HCT116 (cell line): Measurements from ENCODE around the gene CARD10. TPM values are rescaled to one million over a fixed set of nuclear protein-coding genes. Genes with fewer than 3 reads are reported as not detected.

ENCODE experiments used
- ATAC-seq: fragments of 200-7000 bp; cut with Tn5 transposase; 2 replicates; pipeline ENCODE4 v1.9.1; 2020; ENCODE audit warnings: mild to moderate bottlenecking, moderate library complexity
- BruUV-seq: library from RNA; stranded (reverse); fragments of 400-500 nt; replicated peaks from 2 replicates; lab custom pipeline; 2021; lab: Mats Ljungman, UMichigan
- CTCF ChIA-PET: fragments of 300-600 bp; sonication (Branson Sonifier 250); formaldehyde crosslinking; loops from one replicate; lab custom pipeline; 2021; ENCODE audit warnings: antibody characterized with exemption; lab: Charles Lee
- POLR2A ChIA-PET: fragments of 300-600, 350-600 bp; sonication (Branson Sonifier 250); formaldehyde crosslinking; loops from one replicate; lab custom pipeline; 2021; ENCODE audit warnings: antibody characterized with exemption; lab: Charles Lee
- RAD21 ChIA-PET, 2 experiments: fragments of 300-600 bp; sonication (Branson Sonifier 250); formaldehyde crosslinking; loops; one replicate each; lab custom pipeline; 2023; ENCODE audit warnings: low total read pairs in 2 of 2; ENCODE audit not compliant: uncharacterized antibody in 2 of 2, unreplicated experiment in 2 of 2, low non-redundant PET in 1 of 2; lab: Charles Lee
- DNase-seq: peaks from one replicate; pipeline ENCODE4 v3.0.0-alpha.2; 2010; ENCODE audit warnings: low read depth, low spot score
- H2AFZ ChIP-seq: fragments of 200-600 bp; shearing (Covaris generic), sonication (generic); 2 replicates; pipeline ENCODE4 v1.6.1; 2017; ENCODE audit warnings: low read depth, mixed run types, mixed read lengths, antibody characterized with exemption, low read length; ENCODE audit not compliant: poor library complexity, severe bottlenecking
- H3K27ac ChIP-seq: 2 replicates; pipeline ENCODE4 v1.5.1; 2012; ENCODE audit warnings: low read depth, low read length
- H3K27me3 ChIP-seq: fragments of 200-600 bp; sonication (generic); 2 replicates; pipeline ENCODE4 v1.6.1; 2016; ENCODE audit warnings: mixed run types, low read length, mixed read lengths; ENCODE audit not compliant: insufficient read depth
- H3K36me3 ChIP-seq, 2 experiments: fragments of 200-500 bp in 1 of 2; fragments of 200-600 bp in 1 of 2; sonication (Bioruptor generic) in 1 of 2; sonication (generic) in 1 of 2; 2 replicates each; pipeline versions ENCODE4 v1.5.1 to v1.6.1; 2014 to 2016; ENCODE audit warnings: low read length in 2 of 2, inconsistent platforms in 1 of 2, mixed read lengths in 1 of 2, mixed run types in 1 of 2; ENCODE audit not compliant: insufficient read depth in 2 of 2, control insufficient read depth in 1 of 2
- H3K4me1 ChIP-seq, 2 experiments: fragments of 200-600 bp in 1 of 2; sonication (generic) in 1 of 2; 2 replicates each; pipeline versions ENCODE4 v1.5.1 to v1.6.1; 2012 to 2017; ENCODE audit warnings: low read length in 2 of 2, inconsistent platforms in 1 of 2, mild to moderate bottlenecking in 1 of 2, mixed read lengths in 1 of 2, mixed run types in 1 of 2, moderate library complexity in 1 of 2; ENCODE audit not compliant: insufficient read depth in 2 of 2, control insufficient read depth in 1 of 2
- H3K4me2 ChIP-seq: fragments of 200-600 bp; sonication (generic); 2 replicates; pipeline ENCODE4 v1.6.1; 2017; ENCODE audit warnings: mixed run types, low read length, mixed read lengths
- H3K4me3 ChIP-seq, 2 experiments: fragments of 200-600 bp in 1 of 2; sonication (generic) in 1 of 2; replicated peaks in 1 of 2; 2 replicates each; pipeline ENCODE4 v1.5.1; 2011 to 2016; ENCODE audit warnings: low read length in 2 of 2, control low read depth in 1 of 2, low read depth in 1 of 2, mild to moderate bottlenecking in 1 of 2, mixed read lengths in 1 of 2, mixed run types in 1 of 2
- H3K79me2 ChIP-seq: fragments of 200-600 bp; sonication (generic); 2 replicates; pipeline ENCODE4 v1.6.1; 2017; ENCODE audit warnings: mild to moderate bottlenecking, mixed run types, low read length, moderate library complexity, mixed read lengths; ENCODE audit not compliant: insufficient read depth
- H3K9ac ChIP-seq: fragments of 200-600 bp; sonication (generic); 2 replicates; pipeline ENCODE4 v1.6.1; 2016; ENCODE audit warnings: low read length, mixed read lengths
- H3K9me2 ChIP-seq: fragments of 200-600 bp; sonication (generic), shearing (Covaris generic); 2 replicates; pipeline ENCODE4 v1.6.1; 2017; ENCODE audit warnings: mixed run types, mild to moderate bottlenecking, moderate library complexity; ENCODE audit not compliant: insufficient read depth
- H3K9me3 ChIP-seq, 2 experiments: fragments of 200-500 bp in 1 of 2; fragments of 200-600 bp in 1 of 2; sonication (Bioruptor generic) in 1 of 2; sonication (generic) in 1 of 2; 2 replicates each; pipeline ENCODE4 v1.6.1; 2014 to 2017; ENCODE audit warnings: low read length in 2 of 2, mixed read lengths in 2 of 2, inconsistent platforms in 1 of 2, low read depth in 1 of 2, mild to moderate bottlenecking in 1 of 2, mixed run types in 1 of 2, moderate library complexity in 1 of 2; ENCODE audit not compliant: control insufficient read depth in 1 of 2, insufficient read depth in 1 of 2
- H4K20me1 ChIP-seq: fragments of 200-600 bp; sonication (generic), shearing (Covaris generic); 2 replicates; pipeline ENCODE4 v1.6.1; 2017; ENCODE audit warnings: mixed run types, mild to moderate bottlenecking, moderate library complexity; ENCODE audit not compliant: insufficient read depth
- ATF3 ChIP-seq: IDR thresholded peaks from 2 replicates; pipeline ENCODE4 v1.6.1; 2012
- CEBPB ChIP-seq: IDR thresholded peaks from 2 replicates; pipeline ENCODE4 v1.6.1; 2012; ENCODE audit warnings: low read depth
- CTCF ChIP-seq, 3 experiments: fragments of 200-600 bp in 1 of 3; sonication (generic) in 1 of 3; IDR thresholded peaks in 2 of 3; conservative IDR thresholded peaks in 1 of 3; 2 replicates each; pipeline ENCODE4 v1.5.1; 2012 to 2017; ENCODE audit warnings: low read depth in 2 of 3, low read length in 2 of 3, antibody characterized with exemption in 1 of 3, borderline replicate concordance in 1 of 3, control low read depth in 1 of 3, mild to moderate bottlenecking in 1 of 3, mixed read lengths in 1 of 3, mixed run types in 1 of 3, moderate library complexity in 1 of 3; ENCODE audit not compliant: insufficient read depth in 1 of 3
- POLR2A ChIP-seq: IDR thresholded peaks from 2 replicates; pipeline ENCODE4 v1.7.0; 2011; ENCODE audit warnings: borderline replicate concordance; ENCODE audit not compliant: insufficient read depth, insufficient read length; ENCODE audit errors: extremely low read depth
- RAD21 ChIP-seq: IDR thresholded peaks from 2 replicates; pipeline ENCODE4 v1.6.1; 2012; ENCODE audit warnings: low read depth, mild to moderate bottlenecking
- SIN3A ChIP-seq: IDR thresholded peaks from 2 replicates; pipeline ENCODE4 v1.6.1; 2012; ENCODE audit warnings: low read depth
- SP1 ChIP-seq: IDR thresholded peaks from 2 replicates; pipeline ENCODE4 v1.6.1; 2012; ENCODE audit warnings: low read depth
- SRF ChIP-seq: IDR thresholded peaks from 2 replicates; pipeline ENCODE4 v1.6.1; 2012; ENCODE audit warnings: low read depth
- TCF7L2 ChIP-seq: IDR thresholded peaks from 2 replicates; pipeline ENCODE4 v1.7.0; 2011; ENCODE audit warnings: borderline replicate concordance, inconsistent platforms; ENCODE audit not compliant: insufficient read depth, insufficient read length; ENCODE audit errors: extremely low read depth
- ZFX ChIP-seq: fragments of 450-650 bp; IDR thresholded peaks from 2 replicates; pipeline ENCODE4 v1.6.1; 2017
- intact Hi-C: fragments of 100-400 bp; cut with micrococcal nuclease; formaldehyde crosslinking; loops from 2 replicates; pipeline ENCODE4 v1.10.0; 2022
- total RNA-seq: library from RNA; stranded (reverse); gene quantifications from one replicate; pipeline ENCODE4 v1.2.1, GENCODE V29; 2021; ENCODE audit not compliant: unreplicated experiment

The CARD10 gene
- total RNA-seq, 1 experiment from 2014 or later = 32.0 TPM

GRCh38 chr22:37442135-37442534 is 77.1 kb downstream of the CARD10 start (continued):
- TF ChIP-seq CTCF (IDR thresholded peaks at IDR 0.05 in 2 of 3, conservative IDR thresholded peaks at IDR 0.05 in 1 of 3; ENCODE audit: borderline replicate concordance in 1 of 3, insufficient read depth in 1 of 3, low read depth in 2 of 3, low read length in 2 of 3) = no peak
- no peak for TF ChIP-seq RAD21
- no peak for TF ChIP-seq SIN3A
- no peak for TF ChIP-seq ATF3
- no peak for TF ChIP-seq CEBPB
- TF ChIP-seq SP1 = no peak
- no peak for TF ChIP-seq POLR2A

GRCh38 chr22:37440875-37441274 is 78.3 kb downstream of the CARD10 start:
- Histone ChIP-seq H3K4me2 (no peak overlapping the region), H3K4me1 (peaks cover 18 to 35% of the 10 kb centered on the region in 2 experiments), H3K36me3 (no peaks in the 10 kb centered on the region), H3K9ac (no peak overlapping the region), H3K79me2 (no peaks in the 10 kb centered on the region), H3K9me2 (no peaks in the 10 kb centered on the region), H4K20me1 (no peaks in the 10 kb centered on the region), H3K4me3 (no peak overlapping the region), H3K27ac (no peak overlapping the region), H3K27me3 (no peaks in the 10 kb centered on the region), H3K9me3 (peaks cover 0 to 14% of the 10 kb centered on the region in 2 experiments; a peak in 1 of 4 replicates), H2AFZ (no peak overlapping the region)
- no peak for ATAC-seq
- intact Hi-C loops = no loop called here
- BruUV-seq = no TSS peak
- RAD21 ChIA-PET = no interaction called here
- DNase-seq = no peak
- CTCF ChIA-PET = interaction anchor here (2.8 kb wide), 1 partner anchor 12 kb away, joined by 10 read pairs; no protein-coding TSS in a partner anchor
- POLR2A ChIA-PET = no interaction called here
- TF ChIP-seq SIN3A (no peak), SRF (no peak), TCF7L2 (no peak), ZFX (no peak)

Other genes with a start within 250 kb of the CARD10 start
- 3.8 TPM for gene CYTH4, start 236.9 kb downstream of the CARD10 start, total RNA-seq
- gene ELFN2, start 91.9 kb downstream of the CARD10 start, total RNA-seq = 45.4 TPM
- gene MFNG, start 33.0 kb downstream of the CARD10 start, total RNA-seq = 4.5 TPM
- gene CDC42EP1, start 41.1 kb upstream of the CARD10 start, total RNA-seq = 160 TPM
- gene LGALS2, start 60.7 kb upstream of the CARD10 start, total RNA-seq = not detected
- 89.8 TPM for gene GGA1, start 89.4 kb upstream of the CARD10 start, total RNA-seq
- gene SH3BP1, start 120.3 kb upstream of the CARD10 start, total RNA-seq = 48.4 TPM
- gene PDXP, start 139.3 kb upstream of the CARD10 start, total RNA-seq = 42.7 TPM
- gene LGALS1, start 156.2 kb upstream of the CARD10 start, total RNA-seq = 1,080 TPM
- gene NOL12, start 166.9 kb upstream of the CARD10 start, total RNA-seq = 31.4 TPM
- gene TRIOBP, start 177.6 kb upstream of the CARD10 start, total RNA-seq = 244 TPM